Measurements from ENCODE around the gene DNAJC10.
A peak's percentile ranks its signal among the peaks of the same experiment; 100 is the strongest.
"Not testable (repeated sequence)": the region's sequence is repeated elsewhere in the genome, so short reads cannot be mapped to it uniquely, and the experiment has no call there.

The DNAJC10 gene, protein sequence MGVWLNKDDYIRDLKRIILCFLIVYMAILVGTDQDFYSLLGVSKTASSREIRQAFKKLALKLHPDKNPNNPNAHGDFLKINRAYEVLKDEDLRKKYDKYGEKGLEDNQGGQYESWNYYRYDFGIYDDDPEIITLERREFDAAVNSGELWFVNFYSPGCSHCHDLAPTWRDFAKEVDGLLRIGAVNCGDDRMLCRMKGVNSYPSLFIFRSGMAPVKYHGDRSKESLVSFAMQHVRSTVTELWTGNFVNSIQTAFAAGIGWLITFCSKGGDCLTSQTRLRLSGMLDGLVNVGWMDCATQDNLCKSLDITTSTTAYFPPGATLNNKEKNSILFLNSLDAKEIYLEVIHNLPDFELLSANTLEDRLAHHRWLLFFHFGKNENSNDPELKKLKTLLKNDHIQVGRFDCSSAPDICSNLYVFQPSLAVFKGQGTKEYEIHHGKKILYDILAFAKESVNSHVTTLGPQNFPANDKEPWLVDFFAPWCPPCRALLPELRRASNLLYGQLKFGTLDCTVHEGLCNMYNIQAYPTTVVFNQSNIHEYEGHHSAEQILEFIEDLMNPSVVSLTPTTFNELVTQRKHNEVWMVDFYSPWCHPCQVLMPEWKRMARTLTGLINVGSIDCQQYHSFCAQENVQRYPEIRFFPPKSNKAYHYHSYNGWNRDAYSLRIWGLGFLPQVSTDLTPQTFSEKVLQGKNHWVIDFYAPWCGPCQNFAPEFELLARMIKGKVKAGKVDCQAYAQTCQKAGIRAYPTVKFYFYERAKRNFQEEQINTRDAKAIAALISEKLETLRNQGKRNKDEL

DNA sequence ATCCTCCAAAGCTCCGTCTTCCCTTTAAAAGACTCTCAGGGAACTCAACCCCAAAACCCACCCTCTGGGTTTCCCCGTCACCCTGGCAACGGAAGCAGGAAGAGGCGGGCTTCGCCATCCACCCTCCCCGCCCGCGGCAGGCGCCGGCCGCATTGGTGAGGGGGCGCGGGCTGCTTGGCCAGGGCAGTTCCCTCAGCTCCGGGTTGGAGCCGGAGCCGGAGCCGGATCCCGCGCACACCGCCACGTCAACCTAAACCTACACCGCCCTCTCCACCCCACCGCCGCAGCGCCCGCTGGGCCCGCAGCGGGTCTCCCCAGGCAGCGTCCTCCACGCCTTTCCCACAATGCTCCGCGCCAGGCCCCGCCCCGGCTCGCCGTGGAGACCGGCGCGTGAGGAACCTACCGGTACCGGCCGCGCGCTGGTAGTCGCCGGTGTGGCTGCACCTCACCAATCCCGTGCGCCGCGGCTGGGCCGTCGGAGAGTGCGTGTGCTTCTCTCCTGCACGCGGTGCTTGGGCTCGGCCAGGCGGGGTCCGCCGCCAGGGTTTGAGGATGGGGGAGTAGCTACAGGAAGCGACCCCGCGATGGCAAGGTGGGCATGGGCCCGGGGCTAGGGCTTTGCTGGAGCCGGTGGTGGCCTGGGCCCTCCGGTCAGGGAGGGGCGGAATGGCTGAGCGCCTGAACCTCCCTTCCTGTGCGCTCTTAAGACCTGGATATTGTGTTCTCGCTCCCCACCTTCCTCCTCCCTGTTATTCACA lies at the start of gene DNAJC10:
Gene DNAJC10, plus strand, starts transcription at position 366 of the 758 bp plus-strand sequence. CDS start 1,830 bp downstream, outside the sequence.
- intact Hi-C loops (cut with DNase I), result loop anchor here (5.0 kb wide), 1 partner anchor 361 kb away; the partner anchor contains the start of gene DUSP19
- peak; percentile 81 to 98 (median 88) for DNase-seq

GRCh38 chr2:182666674-182667314 lies 49.3 kb upstream of the DNAJC10 start:
- DNase-seq, result no peak
- intact Hi-C loops (cut with DNase I), result no loop called here

DNA sequence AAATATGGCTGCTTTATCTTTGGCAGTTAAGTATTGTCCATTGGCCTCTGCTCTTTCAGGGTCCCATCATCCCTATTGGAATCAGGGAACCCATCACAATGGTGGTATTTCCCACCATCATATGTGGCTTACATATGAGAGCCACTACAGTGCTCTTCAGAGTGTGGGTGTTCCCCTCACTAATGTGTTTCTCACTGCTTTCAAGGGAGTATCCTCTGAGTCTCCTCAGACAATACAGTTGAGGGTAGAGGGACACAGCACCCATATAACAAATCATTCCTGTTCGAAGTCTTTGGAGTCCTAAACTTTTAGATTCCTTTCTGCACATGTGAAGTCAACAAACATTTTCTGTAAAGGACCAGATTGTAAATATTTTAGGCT lies 48.8 kb upstream of the DNAJC10 start:
- intact Hi-C loops (cut with DNase I), result no loop called here
- DNase-seq, result no peak

- intact Hi-C loops (cut with DNase I), result no loop called here
Measured at GRCh38 chr2:182668671-182669070, 47.4 kb upstream of the DNAJC10 start.

DNA sequence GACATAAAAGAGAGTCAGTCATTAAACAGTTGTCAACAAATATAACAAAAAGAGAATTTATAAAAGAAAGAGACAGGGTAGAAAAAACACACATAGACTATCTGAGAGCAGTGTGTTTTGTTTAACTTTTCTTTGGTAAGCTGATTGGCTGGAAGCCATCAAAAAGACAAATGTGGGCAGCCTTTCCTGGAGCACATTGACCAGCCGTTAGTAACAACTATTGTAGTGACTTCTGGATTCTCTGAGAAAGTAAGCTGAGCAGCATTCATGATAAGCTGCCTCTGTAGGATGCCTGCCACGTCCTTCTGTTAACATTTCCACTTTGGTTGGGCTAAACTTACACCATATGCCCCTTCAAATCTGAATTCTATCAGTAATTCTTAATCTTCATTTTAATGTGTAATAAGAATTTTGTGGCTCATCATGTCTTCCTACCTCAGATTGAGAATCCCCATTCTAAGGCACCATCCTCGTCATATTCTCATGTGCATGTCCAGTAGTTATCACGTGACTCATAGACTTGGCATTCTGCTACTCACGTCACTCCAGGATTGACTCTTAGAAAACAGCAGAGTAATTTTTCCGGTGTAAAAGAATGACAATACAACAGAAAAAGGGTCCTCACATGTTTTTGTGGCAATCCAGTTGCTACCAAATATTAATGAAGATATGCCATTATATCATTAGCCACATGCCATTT lies 43.4 kb upstream of the DNAJC10 start:
- intact Hi-C loops (cut with DNase I), result no loop called here
- no peak for DNase-seq

More at GRCh38 chr2:182668671-182669070, 47.4 kb upstream of the DNAJC10 start:
- DNase-seq, result no peak

DNA sequence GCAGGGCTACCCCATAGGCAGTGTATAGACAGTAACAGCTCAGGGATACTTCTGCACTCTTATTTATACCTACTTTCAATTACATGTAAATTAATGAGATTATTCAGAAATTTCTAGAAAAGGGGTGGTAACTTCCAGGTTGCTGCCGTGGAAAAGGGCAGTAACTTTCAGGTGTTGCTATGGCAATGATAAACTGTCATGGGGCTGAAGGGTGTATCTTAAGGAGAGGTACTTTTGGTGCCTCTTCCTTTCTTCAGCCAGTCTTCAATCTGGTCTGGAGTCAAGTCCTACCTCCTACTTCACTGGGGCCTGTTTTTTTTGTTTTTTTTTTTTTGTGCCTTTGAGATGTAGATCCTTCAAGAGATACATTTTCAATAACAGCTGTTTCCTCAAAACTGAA lies 35.2 kb upstream of the DNAJC10 start:
- no peak for DNase-seq
- intact Hi-C loops (cut with DNase I), result no loop called here

DNA sequence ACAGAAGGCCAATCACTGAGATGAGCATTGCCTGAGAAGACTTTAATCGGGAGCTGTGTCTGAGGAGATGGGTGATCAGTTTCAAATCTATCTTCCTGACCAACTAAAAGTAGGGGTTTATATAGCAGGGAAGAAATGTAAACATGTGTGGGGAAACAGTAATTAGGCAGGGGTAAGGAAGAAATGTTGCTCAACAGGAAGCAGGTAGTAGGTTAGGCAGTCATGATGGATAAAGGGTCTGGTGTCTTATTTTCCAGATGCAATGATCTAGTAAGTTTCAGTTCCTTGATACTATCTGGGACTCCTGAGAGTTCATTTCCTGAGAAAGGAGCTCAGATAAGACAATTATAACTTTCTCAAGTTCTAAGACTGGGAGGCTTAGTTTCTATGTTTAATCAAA lies 33.8 kb upstream of the DNAJC10 start:
- intact Hi-C loops (cut with DNase I), result no loop called here
- DNase-seq, result no peak

DNA sequence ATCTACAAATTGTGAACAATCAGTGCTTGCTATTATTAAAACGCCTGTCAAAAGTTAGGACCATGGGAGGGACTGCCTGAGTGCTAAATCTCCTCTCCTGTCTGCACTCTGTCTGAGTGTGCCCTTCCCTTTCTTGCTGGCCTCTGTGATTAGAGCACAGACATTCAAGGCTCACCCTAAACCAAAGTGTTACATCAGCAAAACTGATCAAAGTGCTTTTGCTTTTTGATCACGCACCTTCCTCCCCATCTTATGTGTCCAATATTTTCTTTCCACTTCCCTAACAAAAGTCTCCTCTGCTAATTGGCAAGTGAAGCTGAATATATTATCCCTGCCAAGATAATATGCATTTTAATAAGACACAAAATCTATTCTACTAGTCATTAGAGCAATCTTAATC lies 30.5 kb upstream of the DNAJC10 start:
- intact Hi-C loops (cut with DNase I), result no loop called here
- DNase-seq, result no peak

- peak in 1 of 10 donors; percentile 65 for DNase-seq
- intact Hi-C loops (cut with DNase I), result not testable (repeated sequence)
Measured at GRCh38 chr2:182686763-182687162, 29.3 kb upstream of the DNAJC10 start.

GRCh38 chr2:182694189-182694588 lies 21.9 kb upstream of the DNAJC10 start:
- intact Hi-C loops (cut with DNase I), result no loop called here

DNA sequence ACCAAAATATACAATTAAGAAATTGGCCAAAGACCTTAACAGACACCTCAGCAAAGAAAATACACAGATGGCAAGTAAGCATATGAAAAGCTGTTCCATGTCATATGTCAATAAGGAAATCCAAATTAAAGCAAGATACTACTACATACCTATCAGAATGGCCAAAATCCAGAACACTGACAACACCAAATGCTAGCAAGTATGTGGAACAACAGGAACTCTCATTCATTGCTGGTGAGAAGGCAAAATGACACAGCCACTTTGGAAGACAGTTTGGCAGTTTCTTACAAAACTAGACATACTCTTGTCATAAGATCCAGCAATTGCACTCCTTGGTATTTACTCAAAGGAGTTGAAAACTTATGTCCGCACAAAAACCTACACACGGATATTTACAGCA lies 20.3 kb upstream of the DNAJC10 start:
- intact Hi-C loops (cut with DNase I), result no loop called here

More at GRCh38 chr2:182694189-182694588, 21.9 kb upstream of the DNAJC10 start:
- DNase-seq, result no peak

DNA sequence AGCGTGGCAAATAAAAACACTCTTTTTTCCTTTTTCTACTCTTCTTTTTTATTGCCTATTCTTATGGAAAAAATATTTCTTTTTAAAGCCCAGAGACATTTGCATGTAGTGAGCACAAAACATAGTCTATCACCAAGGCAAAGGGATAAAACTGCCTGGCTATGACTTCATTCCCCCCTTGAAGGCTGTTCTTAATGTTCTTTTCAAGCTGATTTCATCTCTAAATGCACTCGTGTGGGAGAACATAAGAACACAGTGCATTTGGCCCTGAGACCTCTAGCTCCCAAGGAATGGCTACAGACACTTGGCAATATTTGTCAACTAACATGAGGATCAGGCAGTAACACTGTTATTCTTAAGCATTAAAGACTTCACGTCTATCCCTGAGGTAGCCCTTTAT lies 17.4 kb upstream of the DNAJC10 start:
- intact Hi-C loops (cut with DNase I), result no loop called here

More for the DNA sequence above, 20.3 kb upstream of the DNAJC10 start:
- DNase-seq, result no peak

DNA sequence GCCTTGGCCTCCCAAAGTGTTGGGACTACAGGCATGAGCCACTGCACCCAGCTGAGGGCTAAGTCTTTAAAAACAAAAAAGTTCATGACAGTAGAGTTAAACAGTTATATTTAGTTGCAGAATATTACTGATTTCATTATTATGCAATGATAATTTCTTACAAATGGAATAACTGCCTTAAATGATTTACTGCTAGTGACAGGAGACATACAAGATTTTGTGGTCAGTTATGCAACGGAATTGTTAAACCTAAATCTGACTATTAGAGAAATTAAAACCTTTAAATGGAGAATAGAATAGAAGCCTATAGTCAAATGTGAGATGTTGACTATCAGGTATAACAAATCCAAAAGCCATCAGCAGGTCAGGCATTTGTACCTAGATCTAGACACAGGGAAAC lies 10.3 kb upstream of the DNAJC10 start:
- DNase-seq, result no peak
- intact Hi-C loops (cut with DNase I), result no loop called here

More for the DNA sequence above, 17.4 kb upstream of the DNAJC10 start:
- no peak for DNase-seq

- intact Hi-C loops (cut with DNase I), result no loop called here
- no peak for DNase-seq
Measured at GRCh38 chr2:182706751-182707150, 9.3 kb upstream of the DNAJC10 start.

GRCh38 chr2:182713601-182714000 lies 2.5 kb upstream of the DNAJC10 start:
- no peak for DNase-seq
- intact Hi-C loops (cut with DNase I), result no loop called here

DNA sequence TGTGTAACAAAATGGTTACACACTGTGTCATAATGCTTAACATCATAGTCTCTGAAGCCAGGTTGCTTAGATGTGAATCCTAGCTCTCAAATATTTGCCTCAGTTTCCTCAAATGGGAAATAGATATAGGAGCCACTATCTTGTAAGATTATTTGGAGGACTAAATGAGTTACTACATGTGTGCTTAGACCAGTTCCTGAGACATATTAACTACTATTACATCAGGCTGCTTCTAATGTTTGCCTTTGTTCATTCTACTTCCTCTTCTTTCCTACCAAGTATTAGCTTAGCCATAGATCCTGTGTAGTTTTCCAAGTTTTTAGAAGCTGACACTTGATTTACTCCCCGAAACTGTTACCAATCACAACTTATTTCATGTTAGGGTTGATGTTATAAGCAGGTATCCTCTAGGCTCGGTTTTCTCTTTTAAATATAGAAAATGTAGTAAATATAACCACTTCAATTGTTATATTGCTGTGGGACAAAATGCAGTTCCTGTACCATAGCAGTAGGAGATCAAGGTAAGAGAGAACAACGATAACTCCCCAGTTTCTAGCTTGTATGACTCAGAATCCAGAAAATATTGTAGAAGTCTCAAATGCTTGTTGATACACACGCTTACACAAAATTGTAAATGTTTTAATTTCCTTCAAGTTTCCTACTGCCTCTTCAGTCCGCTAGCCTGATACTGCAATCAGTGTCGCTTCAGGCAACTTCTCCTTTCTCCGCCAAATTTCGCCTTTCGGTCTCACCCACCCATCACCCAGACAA lies 751 bp upstream of the DNAJC10 start:
- DNase-seq, result no peak
- intact Hi-C loops (cut with DNase I), result loop anchor here (5.0 kb wide), 1 partner anchor 362 kb away; the partner anchor contains the start of gene DUSP19

- intact Hi-C loops (cut with DNase I), result loop anchor here (5.0 kb wide), 1 partner anchor 361 kb away; the partner anchor contains the start of gene DUSP19
- DNase-seq, result peak in 1 of 10 donors; percentile 77
Measured at GRCh38 chr2:182716650-182716979, 558 bp downstream of the DNAJC10 start.

DNA sequence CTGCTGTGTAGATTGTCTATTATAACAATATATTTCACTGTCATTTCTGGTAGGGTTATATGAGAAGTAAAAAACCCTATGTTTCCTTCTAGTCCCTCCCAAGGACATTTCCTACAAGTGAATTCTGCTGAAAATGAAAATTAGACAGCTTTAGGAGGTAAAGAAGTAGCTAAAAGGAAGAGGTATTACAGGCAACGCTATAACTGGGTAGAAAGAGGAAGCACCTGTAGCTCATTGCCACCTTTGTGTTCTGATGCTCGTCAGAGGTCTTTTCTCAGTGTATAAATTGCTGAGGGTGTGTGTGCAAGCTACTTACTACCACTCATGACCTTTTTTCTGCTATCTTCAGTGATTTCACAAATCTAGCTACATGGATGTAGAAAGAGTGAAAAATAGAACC lies 1.4 kb downstream of the DNAJC10 start:
- intact Hi-C loops (cut with DNase I), result loop anchor here (5.0 kb wide), 1 partner anchor 360 kb away; the partner anchor contains the start of gene DUSP19
- no peak for DNase-seq

- intact Hi-C loops (cut with DNase I), result loop anchor here (5.0 kb wide), 1 partner anchor 359 kb away; the partner anchor contains the start of gene DUSP19
- DNase-seq, result no peak
Measured at GRCh38 chr2:182717816-182718215, 1.8 kb downstream of the DNAJC10 start.

All from posterior cingulate gyrus (tissue), 11 donors.